ENCODE data around the gene LCA5. TPM values are rescaled to one million over a fixed set of nuclear protein-coding genes. Genes with fewer than 3 reads are reported as not detected.

LCA5 gene
- total RNA-seq, 1 donor from 2014 or later: 6.4 TPM

DNA sequence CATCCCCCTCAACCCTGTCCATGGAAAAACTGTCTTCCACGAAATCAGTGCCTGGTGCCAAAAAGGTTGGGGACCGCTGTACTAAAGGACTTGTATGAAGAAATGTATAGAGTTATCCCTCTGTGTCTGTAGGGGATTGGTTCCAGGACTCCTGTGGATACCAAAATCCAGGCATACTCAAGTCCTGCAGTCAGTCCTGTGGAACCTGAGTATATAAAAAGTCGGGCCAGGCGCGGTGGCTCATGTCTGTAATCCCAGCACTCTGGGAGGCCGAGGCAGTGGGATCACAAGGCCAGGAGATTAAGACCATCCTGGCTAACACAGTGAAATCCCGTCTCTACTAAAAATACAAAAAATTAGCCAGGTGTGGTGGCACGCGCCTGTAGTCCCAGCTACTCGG, 42.0 kb downstream of the LCA5 start:
- TF ChIP-seq POLR2AphosphoS5 (IDR thresholded peaks at IDR 0.05; ENCODE audit: insufficient read depth in 1 of 2, low read depth in 1 of 2) (no peak), POLR2A (IDR thresholded peaks at IDR 0.05) (no peak)
- TF ChIP-seq, protein P1, sequence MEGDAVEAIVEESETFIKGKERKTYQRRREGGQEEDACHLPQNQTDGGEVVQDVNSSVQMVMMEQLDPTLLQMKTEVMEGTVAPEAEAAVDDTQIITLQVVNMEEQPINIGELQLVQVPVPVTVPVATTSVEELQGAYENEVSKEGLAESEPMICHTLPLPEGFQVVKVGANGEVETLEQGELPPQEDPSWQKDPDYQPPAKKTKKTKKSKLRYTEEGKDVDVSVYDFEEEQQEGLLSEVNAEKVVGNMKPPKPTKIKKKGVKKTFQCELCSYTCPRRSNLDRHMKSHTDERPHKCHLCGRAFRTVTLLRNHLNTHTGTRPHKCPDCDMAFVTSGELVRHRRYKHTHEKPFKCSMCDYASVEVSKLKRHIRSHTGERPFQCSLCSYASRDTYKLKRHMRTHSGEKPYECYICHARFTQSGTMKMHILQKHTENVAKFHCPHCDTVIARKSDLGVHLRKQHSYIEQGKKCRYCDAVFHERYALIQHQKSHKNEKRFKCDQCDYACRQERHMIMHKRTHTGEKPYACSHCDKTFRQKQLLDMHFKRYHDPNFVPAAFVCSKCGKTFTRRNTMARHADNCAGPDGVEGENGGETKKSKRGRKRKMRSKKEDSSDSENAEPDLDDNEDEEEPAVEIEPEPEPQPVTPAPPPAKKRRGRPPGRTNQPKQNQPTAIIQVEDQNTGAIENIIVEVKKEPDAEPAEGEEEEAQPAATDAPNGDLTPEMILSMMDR (IDR thresholded peaks at IDR 0.05): no peak
- Histone ChIP-seq H3K4me1 (no peaks in the 10 kb centered on the region), H3K27me3 (no peaks in the 10 kb centered on the region), H3K27ac (no peak overlapping the region), H3K9me3 (no peaks in the 10 kb centered on the region), H3K4me3 (no peak overlapping the region), H3K36me3 (peaks cover 0 to 7% of the 10 kb centered on the region in 2 donors)
- intact Hi-C loops (cut with DNase I): no loop called here
- no peak for DNase-seq (ENCODE audit: extremely low spot score in 2 of 2)

- DNase-seq (ENCODE audit: extremely low spot score in 2 of 2): no peak
- Histone ChIP-seq H3K4me1 (no peaks in the 10 kb centered on the region), H3K36me3 (peaks cover 0 to 7% of the 10 kb centered on the region in 2 donors), H3K27ac (no peak overlapping the region), H3K4me3 (no peak overlapping the region), H3K27me3 (no peaks in the 10 kb centered on the region), H3K9me3 (no peaks in the 10 kb centered on the region)
- TF ChIP-seq POLR2A (IDR thresholded peaks at IDR 0.05) (no peak), POLR2AphosphoS5 (IDR thresholded peaks at IDR 0.05; ENCODE audit: insufficient read depth in 1 of 2, low read depth in 1 of 2) (no peak)
- TF ChIP-seq, protein P1 (IDR thresholded peaks at IDR 0.05): no peak
- intact Hi-C loops (cut with DNase I): no loop called here
Measured at GRCh38 chr6:79494841-79495240, 42.4 kb downstream of the LCA5 start.

- Histone ChIP-seq H3K9me3 (no peaks in the 10 kb centered on the region), H3K27ac (no peak overlapping the region), H3K4me1 (no peaks in the 10 kb centered on the region), H3K4me3 (no peak overlapping the region), H3K27me3 (no peaks in the 10 kb centered on the region), H3K36me3 (no peaks in the 10 kb centered on the region)
- intact Hi-C loops (cut with DNase I): no loop called here
- no peak for TF ChIP-seq POLR2AphosphoS5 (IDR thresholded peaks at IDR 0.05; ENCODE audit: insufficient read depth in 1 of 2, low read depth in 1 of 2)
- TF ChIP-seq, protein P1 (IDR thresholded peaks at IDR 0.05): no peak
- DNase-seq (ENCODE audit: extremely low spot score in 2 of 2): no peak
Measured at GRCh38 chr6:79470728-79471127, 66.5 kb downstream of the LCA5 start.

- H3K9me3 ChIP-seq: no peaks in the 10 kb centered on the region
- no peak for TF ChIP-seq POLR2AphosphoS5 (IDR thresholded peaks at IDR 0.05; ENCODE audit: insufficient read depth in 1 of 2, low read depth in 1 of 2)
- TF ChIP-seq, protein P1 (IDR thresholded peaks at IDR 0.05): no peak
- no peak for TF ChIP-seq POLR2A (IDR thresholded peaks at IDR 0.05)
- no peaks in the 10 kb centered on the region for H3K27me3 ChIP-seq
- H3K36me3 ChIP-seq: no peaks in the 10 kb centered on the region
- no peak for DNase-seq (ENCODE audit: extremely low spot score in 2 of 2)
- intact Hi-C loops (cut with DNase I): no loop called here
- no peak overlapping the region for H3K27ac ChIP-seq
- H3K4me3 ChIP-seq: no peak overlapping the region
- H3K4me1 ChIP-seq: no peaks in the 10 kb centered on the region
Measured at GRCh38 chr6:79469376-79470246, 67.6 kb downstream of the LCA5 start.

DNA sequence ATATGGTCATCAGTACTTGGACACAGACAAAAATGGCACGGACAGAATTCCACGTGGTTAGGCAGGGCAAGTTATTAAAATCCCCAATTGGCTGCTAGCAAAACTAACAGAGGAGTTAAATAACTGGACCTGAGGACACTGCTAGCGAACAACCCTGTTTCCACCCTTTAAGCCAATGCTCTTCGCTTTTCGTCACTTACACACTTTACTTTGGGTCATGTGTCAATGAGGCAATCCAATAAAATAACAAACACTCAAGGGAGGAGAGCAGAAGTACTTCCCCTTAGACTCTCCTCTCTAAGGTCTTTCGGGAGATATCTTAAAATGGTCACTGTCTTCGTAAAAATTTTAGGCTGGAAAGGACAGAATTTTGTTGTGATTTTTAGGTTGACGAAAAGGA, 68.6 kb downstream of the LCA5 start:
- Histone ChIP-seq H3K4me1 (no peaks in the 10 kb centered on the region), H3K9me3 (no peaks in the 10 kb centered on the region), H3K36me3 (no peaks in the 10 kb centered on the region), H3K27me3 (no peaks in the 10 kb centered on the region), H3K4me3 (no peak overlapping the region), H3K27ac (no peak overlapping the region)
- no peak for DNase-seq (ENCODE audit: extremely low spot score in 2 of 2)
- no peak for TF ChIP-seq POLR2A (IDR thresholded peaks at IDR 0.05)
- TF ChIP-seq, protein P1 (IDR thresholded peaks at IDR 0.05): no peak
- TF ChIP-seq POLR2AphosphoS5 (IDR thresholded peaks at IDR 0.05; ENCODE audit: insufficient read depth in 1 of 2, low read depth in 1 of 2): no peak
- intact Hi-C loops (cut with DNase I): no loop called here
